ENCODE data around the gene FAF2.

The FAF2 gene

DNA sequence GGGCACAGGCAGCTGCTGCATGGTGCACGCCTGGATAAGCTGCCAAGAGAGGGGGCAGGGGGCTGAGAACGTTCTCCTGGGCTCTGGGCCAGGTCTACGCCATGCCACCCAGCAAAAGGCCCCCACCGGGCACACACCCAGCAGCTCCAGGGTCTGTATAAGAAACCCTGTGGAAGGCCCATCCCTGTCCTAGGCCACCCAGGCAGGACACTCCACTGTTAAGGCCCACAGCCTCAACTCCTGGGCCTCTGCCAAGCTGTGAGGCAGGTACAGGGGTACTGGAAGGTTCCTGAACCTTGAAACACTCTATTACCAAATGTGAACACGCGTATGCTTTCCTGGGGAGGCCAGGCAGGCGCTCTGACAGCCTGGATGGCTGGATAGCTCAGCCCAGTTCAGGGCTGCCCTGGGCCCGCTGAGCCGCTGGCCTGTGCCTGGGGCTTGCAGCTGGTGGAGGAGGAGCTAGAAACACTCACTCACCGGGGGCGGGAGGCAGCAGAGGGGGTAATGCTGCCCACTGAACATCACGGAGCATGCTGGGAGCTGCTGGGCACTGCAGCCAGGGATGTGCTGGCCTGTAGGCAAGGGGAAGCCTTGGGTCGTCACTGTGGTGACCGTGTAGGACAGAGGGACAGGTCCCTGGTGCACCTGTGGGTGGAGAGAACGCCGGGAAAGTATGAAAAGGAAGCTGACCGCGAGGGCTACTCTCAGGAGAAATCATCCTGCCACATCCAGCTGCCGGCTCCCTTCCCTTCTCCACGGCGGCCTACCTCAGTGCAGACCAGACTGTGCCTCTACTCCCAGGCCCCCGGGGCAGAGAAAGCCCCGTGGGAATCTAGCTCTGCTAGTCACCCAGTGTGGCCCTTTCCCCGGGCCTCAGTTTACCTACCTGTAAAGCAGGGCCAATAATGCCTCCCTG is 83.1 kb downstream of the FAF2 start:
- DNase-seq (ENCODE audit: low read depth) = peak; percentile 33

DNA sequence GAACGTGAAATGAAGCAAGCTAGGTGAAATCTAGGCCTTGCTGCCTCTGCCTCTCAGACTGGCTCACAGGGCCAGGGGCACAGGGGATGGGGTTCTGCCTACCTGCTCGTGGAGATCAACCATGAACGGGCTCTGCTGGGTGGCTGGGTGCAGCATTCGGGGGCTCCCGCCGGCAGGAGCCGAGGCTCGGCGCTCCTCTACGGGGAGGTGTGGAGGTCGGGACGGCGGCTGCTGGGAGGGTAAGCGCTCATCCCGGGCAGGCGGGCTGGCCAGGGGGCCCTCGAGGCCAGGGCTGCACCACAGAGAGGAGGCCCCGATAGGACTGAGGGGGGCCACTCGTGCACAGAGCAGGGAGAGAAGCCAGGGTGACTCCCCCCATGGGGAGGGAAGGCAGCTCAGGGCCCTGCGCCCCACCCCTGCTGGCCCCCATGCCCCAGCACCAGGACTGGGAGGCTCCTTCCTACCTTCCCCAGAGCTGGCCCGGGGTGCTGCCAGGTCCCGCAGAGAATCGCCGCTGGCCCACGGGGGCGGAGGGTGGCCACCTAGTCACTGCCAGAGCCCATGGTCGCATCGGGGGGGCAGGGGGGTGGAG is 83.8 kb downstream of the FAF2 start:
- DNase-seq (ENCODE audit: low read depth) = no peak

DNA sequence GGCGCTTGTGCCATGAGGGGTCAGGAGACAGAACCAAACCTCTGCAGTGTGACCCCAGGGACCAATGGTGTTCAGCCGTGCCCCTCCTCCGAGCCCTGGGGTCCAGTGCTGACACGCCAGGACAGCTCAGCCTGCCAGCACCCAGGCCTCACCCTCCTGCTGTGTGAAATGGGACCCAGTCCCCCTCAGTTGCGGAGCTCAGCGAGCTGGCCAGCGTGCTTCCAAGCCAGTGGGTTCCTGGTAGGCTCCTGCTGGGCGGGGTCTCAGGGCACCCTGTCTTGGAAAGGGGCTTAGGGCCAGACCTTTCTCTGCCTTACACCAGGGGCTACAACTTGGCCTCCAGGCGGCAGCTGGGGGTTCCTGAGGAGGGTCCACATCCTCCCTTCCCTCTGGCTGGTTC is 84.6 kb downstream of the FAF2 start:
- no peak for DNase-seq (ENCODE audit: low read depth)

DNA sequence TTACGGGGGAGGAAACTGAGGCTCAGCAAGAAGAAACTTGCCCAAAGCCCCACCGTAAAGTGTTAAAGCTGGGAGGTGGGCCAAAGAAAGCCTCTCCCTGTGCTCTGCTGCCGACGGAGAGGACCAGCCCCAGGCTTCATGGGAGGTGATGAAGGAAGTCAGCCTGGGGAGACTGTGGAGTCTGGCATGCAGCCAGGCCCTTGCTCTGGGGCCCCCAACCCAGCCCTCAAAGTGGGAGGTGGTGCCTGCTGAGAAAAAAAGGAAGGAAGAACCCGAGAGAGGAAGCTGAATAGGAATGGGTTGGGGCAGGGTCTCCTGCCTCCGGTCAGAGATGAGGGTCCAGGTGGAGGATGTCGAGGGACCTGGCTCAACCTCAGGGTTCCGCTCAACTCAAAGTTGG is 85.2 kb downstream of the FAF2 start:
- no peak for DNase-seq (ENCODE audit: low read depth)

DNA sequence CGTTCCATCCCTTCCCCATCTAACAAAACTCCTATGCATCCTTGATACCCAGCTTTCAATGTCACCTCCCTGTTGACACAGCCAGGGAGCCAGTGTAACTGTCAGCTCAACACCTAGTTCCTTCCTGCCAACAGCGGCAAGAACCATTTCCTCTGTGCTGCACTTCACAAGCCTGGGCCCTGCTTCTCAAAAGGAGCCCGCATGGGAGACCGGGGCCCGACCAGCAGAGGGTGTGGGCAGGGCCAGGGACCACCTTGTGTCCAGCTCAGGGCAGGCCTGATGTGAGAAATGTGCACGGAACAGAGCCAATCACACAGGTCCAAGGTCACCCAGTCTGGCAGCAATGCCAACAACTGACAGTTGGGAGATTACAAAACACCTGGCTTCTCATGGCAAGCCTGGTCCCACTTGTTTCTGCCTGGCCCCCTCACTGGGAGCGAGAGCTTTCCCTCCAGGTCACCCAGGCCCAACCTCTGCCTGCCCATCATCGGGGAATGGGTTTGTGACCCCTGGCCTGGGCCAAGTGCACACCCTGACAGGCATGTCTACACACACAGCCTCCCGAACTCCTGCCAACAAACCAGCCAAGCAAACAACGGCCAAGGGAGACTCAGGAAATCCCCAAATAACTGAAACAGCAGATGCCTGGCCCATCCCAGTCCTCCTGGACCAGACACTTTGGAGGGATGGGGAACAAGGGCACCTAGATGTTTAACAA is 85.9 kb downstream of the FAF2 start:
- DNase-seq (ENCODE audit: low read depth) = peak; percentile 16

DNA sequence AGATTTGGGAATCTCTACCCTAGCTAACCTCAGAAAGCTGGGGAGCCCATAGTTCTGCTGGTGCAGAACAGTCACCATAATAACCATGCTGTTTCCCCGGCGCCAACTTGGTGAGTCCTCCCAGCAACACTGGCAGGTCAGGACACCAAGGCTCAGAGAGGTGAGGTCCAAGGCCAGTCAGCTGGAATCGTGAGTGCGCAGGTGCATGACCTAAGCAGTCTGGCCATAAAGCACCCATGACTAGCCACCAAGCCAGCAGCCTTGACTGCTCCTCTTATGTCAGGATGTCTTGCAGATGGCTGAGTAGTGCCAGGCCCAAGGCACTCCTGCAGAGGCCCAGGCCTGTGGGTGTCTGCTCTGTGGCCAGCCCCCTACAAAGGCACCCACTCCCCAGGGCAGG is 86.5 kb downstream of the FAF2 start:
- no peak for DNase-seq (ENCODE audit: low read depth)

DNA sequence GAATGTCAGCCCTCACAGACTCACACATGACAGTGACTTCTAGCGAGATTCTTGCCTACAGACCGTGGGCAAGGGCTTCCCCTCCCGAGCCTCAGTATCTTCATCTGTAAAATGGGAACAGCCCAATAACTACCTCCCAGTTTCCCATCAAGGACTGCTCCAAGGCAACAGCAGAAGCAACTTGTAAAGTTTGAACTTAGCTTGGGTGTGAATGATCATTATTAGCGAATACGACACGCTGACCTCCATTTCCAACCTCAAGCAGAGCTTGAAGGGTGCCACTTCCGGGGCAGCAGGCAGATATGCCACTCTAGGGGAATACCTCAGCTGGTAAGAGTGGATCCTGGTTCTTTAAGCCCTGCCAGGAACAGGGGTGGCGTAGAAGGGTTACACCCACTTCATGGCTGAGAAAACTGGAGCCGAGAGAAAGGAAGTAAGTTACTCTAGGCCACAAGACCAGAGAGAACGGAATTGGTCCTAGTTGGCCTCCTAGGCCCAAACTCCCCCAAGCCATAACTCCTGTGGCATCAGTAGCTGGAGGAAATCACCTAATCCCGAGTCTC is 87.0 kb downstream of the FAF2 start:
- peak; percentile 35 for DNase-seq (ENCODE audit: low read depth)

DNA sequence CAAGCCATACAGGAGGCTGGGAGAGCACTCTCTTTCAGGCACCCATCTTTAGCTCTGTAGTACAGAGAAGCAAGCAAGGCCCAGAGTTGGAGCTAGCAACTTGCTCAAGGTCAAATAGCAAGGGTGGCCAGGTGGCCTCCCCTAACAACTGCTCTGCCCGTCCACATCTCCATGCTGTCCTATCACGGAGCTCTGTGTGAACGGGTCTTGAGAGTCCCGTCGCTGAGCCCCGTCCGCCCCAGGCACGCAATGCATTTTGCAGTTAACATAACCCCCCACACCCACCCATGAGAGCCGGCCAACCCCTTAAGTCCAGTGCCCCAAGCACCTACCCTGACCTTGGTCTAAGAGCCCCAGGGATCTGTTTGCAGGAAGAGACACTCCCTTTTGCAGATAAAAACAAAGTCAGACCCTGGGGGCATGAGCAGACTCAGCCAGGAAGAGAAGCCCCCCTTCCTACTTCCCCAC is 87.5 kb downstream of the FAF2 start:
- DNase-seq (ENCODE audit: low read depth) = peak; percentile 21

DNA sequence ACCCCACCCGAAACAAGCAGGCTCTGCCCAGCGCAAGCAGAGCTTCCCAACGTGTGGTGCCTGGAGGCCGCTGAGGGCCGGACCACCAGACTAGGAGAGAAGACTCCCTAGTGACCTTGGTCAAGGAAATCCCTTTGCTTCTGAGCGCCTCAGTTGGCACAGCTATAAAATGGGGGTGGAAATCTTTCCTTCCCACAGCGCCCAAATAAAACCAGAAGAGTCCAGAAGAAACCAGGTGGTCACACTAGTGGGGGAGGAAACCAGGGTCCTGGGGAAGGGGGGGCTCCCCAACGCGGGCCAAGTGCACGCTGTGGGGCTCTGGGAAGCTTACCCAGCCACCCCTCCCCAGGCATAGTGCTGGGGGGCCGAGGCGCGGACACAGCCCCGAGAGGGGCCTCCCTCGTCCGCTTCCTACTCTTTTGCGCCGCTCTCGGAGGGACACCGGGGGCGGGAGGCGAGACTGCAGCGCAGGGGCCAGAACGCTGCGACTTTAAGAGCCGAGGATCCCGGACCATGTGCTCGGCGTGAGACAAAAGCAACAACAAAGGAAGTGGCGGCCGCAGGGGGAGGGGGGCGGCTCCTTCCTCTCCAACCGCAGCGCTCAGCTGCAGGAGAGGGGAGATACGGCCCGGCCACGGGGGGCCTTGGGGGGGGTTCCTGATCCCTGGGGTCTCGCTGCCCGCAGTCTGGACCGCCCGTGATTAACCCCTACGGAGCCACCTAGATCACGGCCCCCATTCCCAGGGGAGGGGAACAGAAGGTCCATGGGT is 88.1 kb downstream of the FAF2 start:
- DNase-seq (ENCODE audit: low read depth) = peak; percentile 84

DNA sequence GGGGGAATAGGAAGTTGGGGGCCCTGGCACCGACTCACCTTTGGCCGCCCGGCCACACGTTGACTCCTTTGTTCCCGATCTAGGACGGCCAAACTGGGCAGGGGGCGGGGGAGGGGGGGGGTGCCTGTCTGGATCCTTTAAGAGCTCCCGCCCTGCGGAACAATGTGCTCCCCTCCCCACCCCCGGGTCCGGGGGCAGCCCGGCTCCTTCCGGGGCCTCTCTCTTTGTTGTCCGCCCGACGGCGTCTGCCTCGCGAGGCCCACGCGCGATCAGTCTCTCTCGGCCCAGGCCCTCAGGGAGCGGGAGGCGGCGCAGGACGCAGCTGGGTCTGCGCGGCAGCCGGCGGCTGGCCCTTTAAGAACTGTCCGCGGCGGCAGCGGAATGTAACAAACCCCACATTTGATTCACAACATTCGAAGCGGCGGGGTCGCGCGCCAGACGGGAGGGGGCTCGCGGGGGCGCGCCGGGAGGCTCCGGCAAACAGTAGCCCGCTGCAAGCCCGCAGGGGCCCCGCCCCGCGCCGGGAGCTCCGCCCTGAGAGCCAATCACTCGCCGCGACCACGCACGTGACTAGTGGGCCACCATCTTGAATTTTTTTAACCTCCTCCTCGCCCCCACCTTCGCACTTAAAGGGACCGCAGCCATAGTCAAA is 88.8 kb downstream of the FAF2 start, which contains the start of gene RNF44:
Gene RNF44, minus strand, starts transcription at position 501 of the 652 bp plus-strand sequence. CDS start 4,930 bp downstream, outside the sequence.
- DNase-seq (ENCODE audit: low read depth) = peak; percentile 98

DNA sequence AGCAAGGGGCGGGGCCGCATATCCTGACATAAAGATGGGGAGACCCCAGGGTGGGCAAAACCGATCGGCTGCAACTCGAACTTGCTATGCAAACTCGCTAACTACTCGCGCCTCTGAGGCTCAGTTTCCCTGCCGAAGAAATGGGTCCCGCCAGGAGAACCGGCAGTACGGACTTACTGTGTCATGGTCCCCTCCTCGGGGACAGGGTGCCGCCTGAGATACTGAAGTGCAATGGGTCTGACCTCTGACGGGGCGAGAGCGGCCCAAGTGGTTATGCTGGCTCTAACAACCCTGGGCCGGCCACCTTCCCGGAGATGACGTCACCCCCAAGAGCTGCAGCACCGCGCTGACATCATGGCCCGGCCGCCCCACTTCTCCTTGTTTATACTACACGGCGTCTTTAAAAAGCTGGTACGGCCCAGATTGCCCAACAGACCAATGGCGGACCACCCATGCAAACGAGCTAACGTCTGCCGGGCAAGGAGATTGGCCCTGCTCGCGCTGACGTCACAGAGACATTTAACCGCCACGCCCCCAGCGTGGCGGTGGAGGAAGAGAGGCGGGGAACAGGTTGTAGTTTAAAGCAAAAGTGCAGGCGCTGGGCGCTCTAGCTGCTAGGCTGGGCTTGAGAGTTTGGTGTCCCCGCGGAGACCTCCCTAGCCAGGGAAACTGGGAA is 89.5 kb downstream of the FAF2 start:
- DNase-seq (ENCODE audit: low read depth) = peak; percentile 100

DNA sequence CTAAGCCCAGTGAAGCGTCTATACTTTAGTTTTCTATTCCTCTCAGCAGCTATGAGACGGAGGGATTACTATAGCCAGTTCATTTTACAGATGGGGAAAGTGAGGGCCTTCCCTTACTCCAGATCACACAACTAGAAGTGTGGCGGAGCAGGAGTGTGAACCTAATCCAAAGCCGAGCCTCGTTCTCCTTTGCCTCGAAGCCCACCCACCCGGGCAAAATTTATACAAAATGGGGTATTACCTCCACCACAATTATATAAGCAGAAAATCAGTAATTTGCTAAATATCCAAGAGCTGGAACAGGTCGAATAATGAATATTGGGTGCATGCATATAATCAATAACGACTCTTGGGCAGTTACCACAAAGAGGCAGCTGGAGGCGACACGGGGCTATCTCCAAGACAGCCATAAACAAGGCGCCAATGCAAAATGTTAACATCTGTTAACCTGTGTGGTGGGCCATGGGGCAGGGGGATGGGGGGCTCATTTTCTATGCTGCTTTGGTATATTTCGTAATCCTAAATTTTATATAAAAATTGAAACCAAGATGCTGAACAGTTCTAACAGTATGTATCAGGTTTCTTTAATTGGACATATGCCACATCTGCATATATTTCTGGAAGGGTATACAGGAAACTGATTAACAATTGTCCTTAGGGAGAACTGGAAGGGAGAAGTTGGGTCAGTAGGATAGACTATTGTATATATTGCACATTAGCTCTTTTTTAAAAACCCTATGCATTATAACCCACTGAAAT is 90.2 kb downstream of the FAF2 start:
- DNase-seq (ENCODE audit: low read depth) = no peak

DNA sequence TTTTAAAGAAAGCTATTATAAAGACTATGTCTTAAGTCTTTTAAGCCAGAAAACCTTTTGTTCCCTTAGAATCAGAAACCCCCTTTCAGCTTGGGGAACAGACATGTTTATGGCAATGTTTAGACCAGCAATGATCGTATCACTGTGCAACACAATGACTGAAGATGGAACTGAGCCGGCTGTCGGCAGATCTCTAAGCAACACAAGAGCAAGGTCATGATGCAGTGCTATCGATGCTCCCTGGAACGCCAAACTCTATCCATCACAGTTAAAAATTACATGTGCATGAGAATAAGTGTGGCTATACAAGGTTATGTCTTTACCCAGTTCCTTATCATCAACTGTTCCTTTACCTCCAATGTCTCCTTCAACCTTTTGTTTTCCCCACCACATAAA is 90.8 kb downstream of the FAF2 start:
- no peak for DNase-seq (ENCODE audit: low read depth)

DNA sequence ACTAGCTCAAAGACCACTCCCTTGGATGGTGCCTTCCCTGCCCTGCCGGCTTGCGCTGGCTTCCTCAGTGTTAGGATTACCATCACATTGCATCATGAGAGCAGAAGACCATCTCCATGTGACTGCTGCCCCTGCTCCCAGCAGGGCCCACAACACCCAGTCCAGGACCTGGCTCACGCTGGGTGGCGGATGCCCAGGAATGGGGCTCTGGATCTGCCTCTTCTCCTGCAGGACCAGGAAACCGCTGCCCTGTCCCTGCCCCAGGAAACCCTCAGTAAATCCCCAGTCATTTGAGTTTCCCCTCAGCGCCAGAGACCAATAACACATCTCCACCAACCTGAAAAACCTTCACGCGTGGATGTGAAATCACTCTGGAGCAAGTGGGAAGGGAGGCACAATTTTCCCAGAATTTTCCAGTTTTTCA is 92.3 kb downstream of the FAF2 start:
- no peak for DNase-seq (ENCODE audit: low read depth)

DNA sequence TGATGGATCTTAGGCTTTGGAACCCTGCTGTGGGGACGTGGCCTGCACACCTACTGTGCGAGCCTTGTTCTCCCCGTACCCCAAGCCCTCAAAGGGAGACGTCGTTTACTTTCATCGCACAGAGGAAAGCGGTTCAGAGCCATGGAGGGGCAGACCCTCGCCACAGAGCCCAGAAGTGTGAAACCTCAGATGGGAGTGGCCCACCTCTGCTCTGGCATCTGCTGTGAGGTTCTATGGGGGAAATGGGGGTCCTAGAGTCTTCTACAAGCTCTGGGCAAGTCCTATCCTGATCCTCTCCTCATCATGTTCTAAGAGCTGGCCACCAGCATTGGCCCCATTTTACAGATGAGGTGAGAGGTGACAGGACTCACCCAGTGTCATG is 92.8 kb downstream of the FAF2 start:
- no peak for DNase-seq (ENCODE audit: low read depth)

DNA sequence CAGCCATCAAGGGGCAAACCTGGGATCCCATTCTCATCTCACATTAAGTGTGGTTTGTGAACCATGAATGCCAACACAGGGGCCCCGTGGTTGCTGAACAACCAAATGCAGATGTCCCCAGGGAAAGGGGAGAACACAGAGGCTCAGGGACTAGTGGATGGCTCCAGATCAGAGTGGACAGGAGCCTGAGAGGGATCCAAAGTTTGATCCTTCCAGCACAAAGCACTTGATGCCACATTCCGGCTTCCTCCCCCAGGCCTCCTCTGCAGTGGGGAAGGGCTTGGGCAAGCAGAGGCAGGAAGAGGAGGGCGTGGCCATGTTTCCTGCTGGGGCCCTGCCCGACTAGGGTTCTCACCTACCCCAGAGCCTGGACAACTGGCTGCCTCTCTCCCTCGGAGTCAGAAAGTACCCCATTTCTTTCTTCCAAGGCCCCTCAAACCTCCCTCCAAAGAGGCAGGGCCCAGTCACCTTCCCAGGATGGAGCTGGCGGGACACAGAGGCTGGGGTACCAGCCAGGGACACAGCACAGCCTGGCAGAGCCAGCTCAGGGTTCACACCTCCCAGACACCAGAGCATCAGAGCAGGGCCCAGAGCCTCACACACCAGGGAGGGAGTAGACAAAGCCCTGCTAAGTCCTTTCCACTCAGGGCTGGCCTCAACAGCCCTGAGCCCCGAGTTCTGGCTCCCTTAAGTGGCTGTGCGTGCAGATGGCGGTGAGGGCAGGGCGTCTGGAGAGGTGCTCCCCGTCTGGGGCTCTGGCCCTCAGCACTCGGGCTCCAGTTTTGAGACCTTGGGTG is 93.4 kb downstream of the FAF2 start:
- peak; percentile 31 for DNase-seq (ENCODE audit: low read depth)

DNA sequence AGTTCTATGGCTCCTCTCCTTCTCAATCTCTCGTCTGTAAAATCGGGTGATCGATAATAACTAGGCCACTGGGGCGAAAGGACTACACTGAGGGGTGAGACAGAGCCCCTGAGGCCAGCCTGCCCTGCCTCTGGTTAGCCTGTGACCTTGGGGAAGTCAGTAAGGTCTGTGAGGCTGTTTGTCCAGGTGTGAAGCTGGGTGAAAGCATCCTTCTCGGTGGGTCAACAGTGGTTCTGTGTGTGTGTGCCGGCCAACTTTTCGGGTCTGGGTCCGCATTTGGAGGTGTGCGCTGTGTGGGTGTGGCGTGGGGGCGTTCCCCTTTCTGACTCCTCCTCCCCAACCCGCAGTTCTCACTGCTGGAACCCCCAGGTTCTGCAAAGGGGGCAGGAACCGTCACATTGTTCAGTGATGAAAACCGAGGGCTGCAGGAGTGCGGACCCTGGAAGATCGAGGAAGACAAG is 94.0 kb downstream of the FAF2 start:
- no peak for DNase-seq (ENCODE audit: low read depth)

DNA sequence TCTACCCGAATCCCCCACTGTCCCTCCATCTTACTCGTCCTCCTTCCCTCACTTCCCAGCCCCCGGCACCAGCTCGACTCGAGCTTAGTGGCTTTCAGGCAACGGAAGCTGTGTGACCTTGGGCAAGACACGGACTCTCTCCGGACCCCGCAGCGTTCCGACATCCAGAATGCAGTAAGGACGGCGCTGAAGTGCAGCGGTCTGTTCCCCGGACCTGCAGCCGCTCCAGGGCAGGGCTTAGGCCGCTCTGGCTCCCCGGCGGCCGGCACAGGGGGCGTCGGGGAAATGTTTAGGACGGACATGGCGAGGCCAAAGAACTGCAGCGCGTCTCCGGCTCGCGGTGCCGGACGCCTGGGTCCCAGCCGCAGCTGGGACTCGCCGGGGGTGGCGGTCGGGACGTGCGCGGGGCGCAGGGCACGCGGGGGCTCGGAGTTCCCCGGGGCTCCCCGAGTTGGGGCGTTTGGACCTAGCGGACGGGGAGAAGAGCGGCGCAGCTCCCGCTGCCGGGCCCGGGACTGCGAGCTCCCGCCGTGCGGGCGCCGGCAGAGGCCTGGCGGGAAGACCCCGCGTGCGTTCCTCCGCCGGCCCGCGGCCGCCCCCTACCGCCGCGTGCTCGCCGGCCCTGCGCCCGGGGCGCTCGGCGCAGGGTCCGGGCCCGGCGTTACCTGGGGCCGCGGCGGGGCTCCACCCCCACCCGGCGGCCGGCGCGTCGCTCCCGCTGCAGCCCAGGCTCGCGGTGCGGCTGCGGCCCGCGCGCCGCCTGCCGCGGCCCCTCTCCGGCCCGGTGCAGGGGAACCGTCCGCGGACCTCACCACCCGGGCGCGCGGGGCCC is 94.6 kb downstream of the FAF2 start:
- DNase-seq (ENCODE audit: low read depth) = peak; percentile 20

Measured in EH (cell line).